ENCODE data around the gene TBC1D2. TPM values are rescaled to one million over a fixed set of nuclear protein-coding genes. Genes with fewer than 3 reads are reported as not detected.

Gene TBC1D2
- total RNA-seq, 1 experiment from 2014 or later: 11.1 TPM

DNA sequence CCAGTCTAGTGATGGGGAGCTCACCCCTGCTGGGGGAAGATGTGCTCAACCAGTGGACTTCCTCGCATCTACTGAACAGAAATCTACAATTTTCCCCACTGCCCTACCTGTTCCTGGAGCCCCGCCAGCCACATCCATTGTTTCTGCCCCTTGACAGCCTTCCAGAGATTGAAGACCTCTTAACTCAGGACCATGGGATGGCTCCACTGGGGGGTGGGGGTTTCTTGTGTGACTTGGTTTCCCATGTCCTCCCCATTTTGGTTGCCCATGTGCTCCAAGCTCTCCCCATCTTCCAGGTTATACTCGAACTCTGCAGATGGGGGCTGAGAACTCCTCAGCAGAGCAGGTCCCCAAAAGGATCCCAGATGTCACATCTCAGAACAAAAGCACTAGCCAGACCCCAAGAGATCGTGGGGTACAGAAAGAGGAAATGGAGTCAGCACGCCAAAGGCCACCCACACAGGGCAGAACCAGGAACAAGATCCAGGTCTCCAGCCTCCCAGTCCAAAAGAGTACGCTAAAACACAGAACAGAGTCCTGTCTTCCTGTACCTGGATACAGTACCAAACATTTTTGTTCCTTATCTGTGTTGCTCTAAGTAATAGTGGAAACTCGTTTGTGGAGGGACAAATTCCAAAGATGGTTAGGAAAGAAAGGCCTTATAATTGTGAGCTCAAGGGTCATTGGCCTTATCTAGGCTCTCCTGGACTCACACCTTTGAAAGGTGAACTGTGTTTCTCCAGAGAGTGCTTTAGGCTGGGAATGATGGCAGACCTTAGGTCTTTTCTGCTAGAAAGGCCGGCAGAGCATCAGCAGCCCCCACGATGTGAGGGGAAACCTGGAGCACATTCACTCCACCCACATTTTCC is 78.8 kb downstream of the TBC1D2 start:
- Mint-ChIP-seq H3K36me3 (no peaks in the 10 kb centered on the region), H3K27ac (0 out of 2 replicates have a peak overlapping the region, but pooled peaks have one; percentile 33), H3K4me3 (no peak overlapping the region), H3K4me1 (peaks cover 57% of the 10 kb centered on the region), H3K27me3 (ENCODE audit: low read depth) (no peaks in the 10 kb centered on the region), H3K9me3 (no peaks in the 10 kb centered on the region)
- CTCF ChIA-PET: interaction anchor here (1.1 to 1.4 kb wide), 2 partner anchors 13 to 17 kb away, joined by 3 read pairs; no protein-coding TSS in a partner anchor
- POLR2A ChIA-PET: interaction anchor here (0.6 kb wide), 1 partner anchor 10 kb away, joined by 7 read pairs; no protein-coding TSS in a partner anchor
- ATAC-seq: no peak
- TF ChIP-seq, protein P1, sequence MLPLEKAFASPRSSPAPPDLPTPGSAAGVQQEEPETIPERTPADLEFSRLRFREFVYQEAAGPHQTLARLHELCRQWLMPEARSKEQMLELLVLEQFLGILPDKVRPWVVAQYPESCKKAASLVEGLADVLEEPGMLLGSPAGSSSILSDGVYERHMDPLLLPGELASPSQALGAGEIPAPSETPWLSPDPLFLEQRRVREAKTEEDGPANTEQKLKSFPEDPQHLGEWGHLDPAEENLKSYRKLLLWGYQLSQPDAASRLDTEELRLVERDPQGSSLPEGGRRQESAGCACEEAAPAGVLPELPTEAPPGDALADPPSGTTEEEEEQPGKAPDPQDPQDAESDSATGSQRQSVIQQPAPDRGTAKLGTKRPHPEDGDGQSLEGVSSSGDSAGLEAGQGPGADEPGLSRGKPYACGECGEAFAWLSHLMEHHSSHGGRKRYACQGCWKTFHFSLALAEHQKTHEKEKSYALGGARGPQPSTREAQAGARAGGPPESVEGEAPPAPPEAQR (CRISPR knock-in tag; IDR thresholded peaks at IDR 0.05): no peak
- TF ChIP-seq FOXJ3 (CRISPR knock-in tag; IDR thresholded peaks at IDR 0.05; ENCODE audit: borderline replicate concordance) (no peak), RELA (CRISPR knock-in tag; IDR thresholded peaks at IDR 0.05; ENCODE audit: borderline replicate concordance) (no peak), TCF7 (CRISPR knock-in tag; IDR thresholded peaks at IDR 0.05; ENCODE audit: low read depth) (no peak), JAZF1 (CRISPR knock-in tag; IDR thresholded peaks at IDR 0.05) (no peak), IRF2 (CRISPR knock-in tag; IDR thresholded peaks at IDR 0.05; ENCODE audit: borderline replicate concordance, low read depth) (no peak), TP53 (CRISPR knock-in tag; IDR thresholded peaks at IDR 0.05) (no peak), NFATC4 (CRISPR knock-in tag; IDR thresholded peaks at IDR 0.05) (no peak), SMAD3 (CRISPR knock-in tag; IDR thresholded peaks at IDR 0.05; ENCODE audit: borderline replicate concordance) (no peak), FOXK1 (CRISPR knock-in tag; IDR thresholded peaks at IDR 0.05) (no peak), OVOL2 (CRISPR knock-in tag; IDR thresholded peaks at IDR 0.05; ENCODE audit: borderline replicate concordance) (no peak), MXD4 (CRISPR knock-in tag; IDR thresholded peaks at IDR 0.05; ENCODE audit: borderline replicate concordance) (no peak), FOXP1 (CRISPR knock-in tag; IDR thresholded peaks at IDR 0.05; ENCODE audit: borderline replicate concordance) (no peak)
- TF ChIP-seq, protein P2, sequence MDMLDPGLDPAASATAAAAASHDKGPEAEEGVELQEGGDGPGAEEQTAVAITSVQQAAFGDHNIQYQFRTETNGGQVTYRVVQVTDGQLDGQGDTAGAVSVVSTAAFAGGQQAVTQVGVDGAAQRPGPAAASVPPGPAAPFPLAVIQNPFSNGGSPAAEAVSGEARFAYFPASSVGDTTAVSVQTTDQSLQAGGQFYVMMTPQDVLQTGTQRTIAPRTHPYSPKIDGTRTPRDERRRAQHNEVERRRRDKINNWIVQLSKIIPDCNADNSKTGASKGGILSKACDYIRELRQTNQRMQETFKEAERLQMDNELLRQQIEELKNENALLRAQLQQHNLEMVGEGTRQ (CRISPR knock-in tag; IDR thresholded peaks at IDR 0.05): no peak
- TF ChIP-seq, protein P3, sequence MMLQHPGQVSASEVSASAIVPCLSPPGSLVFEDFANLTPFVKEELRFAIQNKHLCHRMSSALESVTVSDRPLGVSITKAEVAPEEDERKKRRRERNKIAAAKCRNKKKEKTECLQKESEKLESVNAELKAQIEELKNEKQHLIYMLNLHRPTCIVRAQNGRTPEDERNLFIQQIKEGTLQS (CRISPR knock-in tag; conservative IDR thresholded peaks at IDR 0.05): no peak
- TF ChIP-seq, protein P4, sequence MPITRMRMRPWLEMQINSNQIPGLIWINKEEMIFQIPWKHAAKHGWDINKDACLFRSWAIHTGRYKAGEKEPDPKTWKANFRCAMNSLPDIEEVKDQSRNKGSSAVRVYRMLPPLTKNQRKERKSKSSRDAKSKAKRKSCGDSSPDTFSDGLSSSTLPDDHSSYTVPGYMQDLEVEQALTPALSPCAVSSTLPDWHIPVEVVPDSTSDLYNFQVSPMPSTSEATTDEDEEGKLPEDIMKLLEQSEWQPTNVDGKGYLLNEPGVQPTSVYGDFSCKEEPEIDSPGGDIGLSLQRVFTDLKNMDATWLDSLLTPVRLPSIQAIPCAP (CRISPR knock-in tag; IDR thresholded peaks at IDR 0.05): no peak
- DNase-seq (ENCODE audit: low spot score): no peak

DNA sequence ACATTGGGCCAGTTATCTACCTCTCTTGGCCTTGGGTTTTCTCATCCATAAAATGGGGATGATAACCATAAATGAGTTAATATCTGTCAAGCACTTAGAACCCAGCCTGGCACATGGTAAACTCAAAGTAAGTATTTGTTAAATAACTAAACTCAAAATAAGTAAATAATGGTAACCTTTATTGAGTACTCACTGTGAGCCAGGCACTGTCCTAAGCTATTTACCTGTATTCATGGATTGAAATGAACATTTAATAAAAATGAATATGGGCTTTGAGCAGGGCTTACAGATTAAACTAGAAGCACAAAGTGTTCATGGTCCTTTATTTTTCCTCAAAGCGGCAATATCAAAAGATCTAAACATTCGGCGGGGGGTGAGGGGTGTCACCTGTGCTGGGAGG is 79.7 kb downstream of the TBC1D2 start:
- ChIA-PET POLR2A (interaction anchor here (0.6 kb wide), 1 partner anchor 11 kb away, joined by 7 read pairs; no protein-coding TSS in a partner anchor), CTCF (interaction anchor here (1.1 to 1.4 kb wide), 2 partner anchors 12 to 18 kb away, joined by 3 read pairs; no protein-coding TSS in a partner anchor)
- Mint-ChIP-seq H3K9me3 (no peaks in the 10 kb centered on the region), H3K4me3 (no peak overlapping the region), H3K27me3 (ENCODE audit: low read depth) (no peaks in the 10 kb centered on the region), H3K4me1 (peaks cover 61% of the 10 kb centered on the region), H3K36me3 (no peaks in the 10 kb centered on the region), H3K27ac (0 out of 2 replicates have a peak overlapping the region, but pooled peaks have one; percentile 30)
- ATAC-seq (no peak), DNase-seq (ENCODE audit: low spot score) (no peak)
- TF ChIP-seq ZNF423 (CRISPR knock-in tag; IDR thresholded peaks at IDR 0.05) (no peak), FOXJ3 (CRISPR knock-in tag; IDR thresholded peaks at IDR 0.05; ENCODE audit: borderline replicate concordance) (no peak), ETV6 (CRISPR knock-in tag; IDR thresholded peaks at IDR 0.05) (no peak), ZNF671 (CRISPR knock-in tag; IDR thresholded peaks at IDR 0.05) (no peak), OVOL2 (CRISPR knock-in tag; IDR thresholded peaks at IDR 0.05; ENCODE audit: borderline replicate concordance) (no peak), CBFB (CRISPR knock-in tag; IDR thresholded peaks at IDR 0.05; ENCODE audit: low read depth) (no peak), ZNF219 (CRISPR knock-in tag; IDR thresholded peaks at IDR 0.05; ENCODE audit: borderline replicate concordance) (no peak)
- TF ChIP-seq, protein P1 (CRISPR knock-in tag; IDR thresholded peaks at IDR 0.05): no peak
- TF ChIP-seq, protein P5, sequence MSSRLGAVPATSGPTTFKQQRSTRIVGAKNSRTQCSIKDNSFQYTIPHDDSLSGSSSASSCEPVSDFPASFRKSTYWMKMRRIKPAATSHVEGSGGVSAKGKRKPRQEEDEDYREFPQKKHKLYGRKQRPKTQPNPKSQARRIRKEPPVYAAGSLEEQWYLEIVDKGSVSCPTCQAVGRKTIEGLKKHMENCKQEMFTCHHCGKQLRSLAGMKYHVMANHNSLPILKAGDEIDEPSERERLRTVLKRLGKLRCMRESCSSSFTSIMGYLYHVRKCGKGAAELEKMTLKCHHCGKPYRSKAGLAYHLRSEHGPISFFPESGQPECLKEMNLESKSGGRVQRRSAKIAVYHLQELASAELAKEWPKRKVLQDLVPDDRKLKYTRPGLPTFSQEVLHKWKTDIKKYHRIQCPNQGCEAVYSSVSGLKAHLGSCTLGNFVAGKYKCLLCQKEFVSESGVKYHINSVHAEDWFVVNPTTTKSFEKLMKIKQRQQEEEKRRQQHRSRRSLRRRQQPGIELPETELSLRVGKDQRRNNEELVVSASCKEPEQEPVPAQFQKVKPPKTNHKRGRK (CRISPR knock-in tag; IDR thresholded peaks at IDR 0.05; ENCODE audit: borderline replicate concordance): no peak
- TF ChIP-seq, protein P6, sequence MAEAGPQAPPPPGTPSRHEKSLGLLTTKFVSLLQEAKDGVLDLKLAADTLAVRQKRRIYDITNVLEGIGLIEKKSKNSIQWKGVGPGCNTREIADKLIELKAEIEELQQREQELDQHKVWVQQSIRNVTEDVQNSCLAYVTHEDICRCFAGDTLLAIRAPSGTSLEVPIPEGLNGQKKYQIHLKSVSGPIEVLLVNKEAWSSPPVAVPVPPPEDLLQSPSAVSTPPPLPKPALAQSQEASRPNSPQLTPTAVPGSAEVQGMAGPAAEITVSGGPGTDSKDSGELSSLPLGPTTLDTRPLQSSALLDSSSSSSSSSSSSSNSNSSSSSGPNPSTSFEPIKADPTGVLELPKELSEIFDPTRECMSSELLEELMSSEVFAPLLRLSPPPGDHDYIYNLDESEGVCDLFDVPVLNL (CRISPR knock-in tag; IDR thresholded peaks at IDR 0.05; ENCODE audit: borderline replicate concordance, low read depth): no peak
- TF ChIP-seq, protein P7, sequence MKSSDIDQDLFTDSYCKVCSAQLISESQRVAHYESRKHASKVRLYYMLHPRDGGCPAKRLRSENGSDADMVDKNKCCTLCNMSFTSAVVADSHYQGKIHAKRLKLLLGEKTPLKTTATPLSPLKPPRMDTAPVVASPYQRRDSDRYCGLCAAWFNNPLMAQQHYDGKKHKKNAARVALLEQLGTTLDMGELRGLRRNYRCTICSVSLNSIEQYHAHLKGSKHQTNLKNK (CRISPR knock-in tag; IDR thresholded peaks at IDR 0.05): no peak

Data from WTC11 (cell line).